GM21381 (cell line): ENCODE results near the gene SLC25A13.
"Not testable (repeated sequence)": the region's sequence is repeated elsewhere in the genome, so short reads cannot be mapped to it uniquely, and the experiment has no call there.

Experiments used
- ATAC-seq: cut with Tn5 transposase; IDR thresholded peaks from one replicate; pipeline ENCODE4 v1.9.1; 2021; ENCODE audit warnings: mild to moderate bottlenecking, moderate library complexity; ENCODE audit not compliant: unreplicated experiment

Gene SLC25A13

GRCh38 chr7:96321658-96322372 is at the start of gene SLC25A13:
SLC25A13 (minus strand) TSS chr7:96322098; CDS start chr7:96321956, 142 bp downstream.
- ATAC-seq: peak; percentile 76

DNA sequence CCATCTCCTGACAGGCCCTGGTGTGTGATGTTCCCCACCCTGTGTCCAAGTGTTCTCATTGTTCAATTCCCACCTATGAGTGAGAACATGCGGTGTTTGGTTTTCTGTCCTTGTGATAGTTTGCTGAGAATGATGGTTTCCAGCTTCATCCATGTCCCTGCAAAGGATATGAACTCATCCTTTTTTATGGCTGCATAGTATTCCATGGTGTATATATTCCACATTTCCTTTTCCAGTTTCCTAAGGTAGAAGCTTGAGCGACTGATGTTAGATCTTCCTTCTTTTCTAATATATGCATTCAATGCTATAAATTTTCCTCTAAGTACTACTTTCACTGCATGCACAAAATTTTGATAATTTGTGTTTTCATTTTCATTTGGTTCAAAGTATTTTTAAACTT is 44.0 kb upstream of the SLC25A13 start:
- ATAC-seq: not testable (repeated sequence)

DNA sequence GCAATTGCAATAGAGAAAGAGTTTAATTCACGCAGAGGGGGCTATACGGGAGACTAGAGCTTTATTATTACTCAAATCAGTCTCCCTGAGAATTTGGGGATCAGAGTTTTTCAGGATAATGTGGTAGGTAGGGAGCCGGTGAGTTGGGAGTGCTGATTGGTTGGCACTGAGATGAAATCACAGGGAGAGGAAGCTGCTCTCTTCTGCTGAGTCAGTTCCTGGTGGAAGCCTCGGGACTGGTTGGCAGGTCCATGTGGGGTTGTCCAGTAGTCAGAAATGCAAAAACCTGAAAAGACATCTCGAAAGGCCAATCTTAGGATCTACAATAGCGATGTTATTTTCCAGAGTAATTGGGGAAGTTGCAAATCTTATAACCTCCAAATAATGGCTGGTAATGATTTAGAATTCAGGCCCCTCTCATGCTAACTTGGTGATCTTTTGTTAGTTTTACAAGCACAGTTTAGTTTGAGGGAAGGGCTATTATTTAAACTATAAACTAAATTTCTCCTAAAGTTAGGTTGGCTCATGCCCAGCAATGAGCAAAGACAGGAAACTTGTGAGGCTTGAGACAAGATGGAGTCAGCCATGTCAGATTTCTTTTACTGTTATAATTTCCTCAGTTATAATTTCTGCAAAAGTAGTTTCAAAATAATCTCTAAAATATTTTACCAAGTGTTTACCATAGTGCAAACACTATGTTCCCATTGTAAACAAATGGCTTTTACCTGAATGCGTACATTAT is 39.4 kb upstream of the SLC25A13 start:
- ATAC-seq: no peak

GRCh38 chr7:96359876-96360275 is 38.0 kb upstream of the SLC25A13 start:
- no peak for ATAC-seq

- ATAC-seq: not testable (repeated sequence)
Measured at GRCh38 chr7:96358236-96358971, 36.5 kb upstream of the SLC25A13 start.

- ATAC-seq: no peak
Measured at GRCh38 chr7:96355990-96356506, 34.1 kb upstream of the SLC25A13 start.

DNA sequence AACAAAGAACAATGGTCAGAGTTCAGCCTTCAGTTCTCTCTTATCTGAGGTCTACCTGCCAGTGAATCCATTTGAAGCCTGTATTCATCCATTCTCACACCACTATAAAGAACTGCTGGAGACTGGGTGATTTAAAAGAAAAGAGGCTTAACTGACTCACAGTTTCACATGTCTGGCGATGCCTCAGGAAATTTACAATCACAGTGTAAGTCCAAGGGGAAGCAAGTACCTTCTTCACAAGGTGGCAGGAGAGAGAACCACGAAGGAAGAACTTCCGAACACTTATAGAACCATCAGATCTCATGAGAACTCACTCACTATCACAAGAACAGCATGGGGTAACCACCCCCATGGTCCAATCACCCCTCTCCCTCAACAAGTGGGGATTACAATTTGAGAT is 33.0 kb upstream of the SLC25A13 start:
- ATAC-seq: no peak

DNA sequence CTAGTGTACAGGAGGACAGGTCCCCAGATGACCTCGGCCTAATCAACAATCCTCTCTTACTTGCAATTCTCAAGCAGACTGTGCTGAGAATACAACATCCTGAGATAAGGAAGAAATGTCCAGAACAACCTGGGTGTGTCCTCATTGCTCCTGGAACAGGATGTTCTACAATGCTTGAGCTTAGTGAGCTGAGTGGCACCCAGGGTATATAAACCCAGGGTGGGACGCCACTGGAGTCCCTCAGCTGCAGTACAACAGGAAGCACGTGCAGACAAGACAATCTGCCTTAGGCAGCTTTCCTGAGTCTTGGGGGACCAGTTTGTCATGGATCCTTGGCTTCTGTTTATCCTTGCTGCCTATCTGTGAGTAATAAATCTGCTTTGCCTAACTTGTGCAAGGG is 27.7 kb upstream of the SLC25A13 start:
- ATAC-seq: no peak

- ATAC-seq: no peak
Measured at GRCh38 chr7:96347471-96347870, 25.6 kb upstream of the SLC25A13 start.

GRCh38 chr7:96346293-96346953 is 24.5 kb upstream of the SLC25A13 start:
- ATAC-seq: no peak

GRCh38 chr7:96344236-96344635 is 22.3 kb upstream of the SLC25A13 start:
- no peak for ATAC-seq

DNA sequence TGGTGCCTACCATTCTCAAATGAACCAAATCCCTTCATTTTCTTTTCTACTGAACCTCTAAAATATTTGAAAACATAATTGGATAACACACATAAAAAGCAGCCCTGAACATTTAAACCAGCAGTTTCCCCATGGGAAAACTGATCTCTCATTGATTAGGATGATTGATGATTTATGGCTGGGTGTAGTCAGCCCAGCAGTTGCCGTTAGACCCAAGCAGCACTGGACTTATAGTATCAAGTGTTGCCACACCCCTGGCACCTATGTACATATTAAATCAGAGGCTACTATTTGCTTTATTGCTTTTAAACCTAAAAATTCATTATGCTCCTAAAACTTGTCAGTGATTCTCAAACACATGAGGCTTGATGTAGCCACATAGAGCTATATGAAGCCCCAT is 20.2 kb upstream of the SLC25A13 start:
- ATAC-seq: no peak

- no peak for ATAC-seq
Measured at GRCh38 chr7:96337519-96337918, 15.6 kb upstream of the SLC25A13 start.

DNA sequence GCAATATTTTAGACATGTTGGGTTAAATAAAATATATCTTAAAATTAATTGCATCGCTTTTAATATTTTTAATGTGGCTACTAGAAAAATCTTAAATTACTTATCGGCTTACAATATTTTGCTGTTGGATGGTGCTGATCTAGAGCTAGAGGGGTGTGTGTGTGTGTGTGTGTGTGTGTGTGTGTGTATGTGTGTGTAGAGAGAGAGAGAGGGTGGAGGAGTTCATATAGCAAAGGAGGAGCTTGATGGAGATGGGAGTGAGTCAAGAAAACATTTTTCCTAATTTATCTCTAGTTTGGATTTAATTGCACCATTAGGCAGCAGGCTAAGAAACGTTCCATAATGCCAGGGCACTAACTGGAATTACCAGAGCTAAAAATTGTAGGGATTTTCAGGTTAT is 10.4 kb upstream of the SLC25A13 start:
- no peak for ATAC-seq

- no peak for ATAC-seq
Measured at GRCh38 chr7:96331775-96332174, 9.9 kb upstream of the SLC25A13 start.

GRCh38 chr7:96331233-96331632 is 9.3 kb upstream of the SLC25A13 start:
- no peak for ATAC-seq

- no peak for ATAC-seq
Measured at GRCh38 chr7:96330193-96330592, 8.3 kb upstream of the SLC25A13 start.

- ATAC-seq: no peak
Measured at GRCh38 chr7:96329241-96329640, 7.3 kb upstream of the SLC25A13 start.

- ATAC-seq: no peak
Measured at GRCh38 chr7:96328016-96328415, 6.1 kb upstream of the SLC25A13 start.

GRCh38 chr7:96327429-96327828 is 5.5 kb upstream of the SLC25A13 start:
- ATAC-seq: no peak

DNA sequence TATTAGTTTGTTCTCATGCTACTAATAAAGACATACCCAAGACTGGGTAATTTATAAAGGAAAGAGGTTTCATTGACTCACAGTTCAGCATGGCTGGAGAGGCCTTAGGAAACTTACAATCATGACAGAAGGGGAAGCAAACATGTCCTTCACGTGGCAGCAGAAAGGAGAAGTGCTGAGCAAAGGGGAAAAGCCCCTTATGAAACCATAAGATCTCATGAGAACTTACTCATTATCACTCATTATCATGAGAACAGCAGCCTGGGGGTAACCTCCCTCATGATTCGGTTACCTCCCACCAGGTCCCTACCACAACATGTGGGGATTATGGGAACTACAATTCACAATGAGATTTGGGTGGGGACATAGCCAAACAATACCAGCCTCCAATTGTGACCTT is 4.9 kb upstream of the SLC25A13 start:
- ATAC-seq: not testable (repeated sequence)
